Stimulated activated CD4-positive, alpha-beta T cell treated with anti-CD3 and anti-CD28 coated beads, Interleukin-4, amount 100 ng/mL, for 24 hours (primary cell): ENCODE data around the gene ITGB6.

Source experiments
- DNase-seq: peaks from one replicate; pipeline ENCODE4 v3.0.0-alpha.2; 2020

The ITGB6 gene

DNA sequence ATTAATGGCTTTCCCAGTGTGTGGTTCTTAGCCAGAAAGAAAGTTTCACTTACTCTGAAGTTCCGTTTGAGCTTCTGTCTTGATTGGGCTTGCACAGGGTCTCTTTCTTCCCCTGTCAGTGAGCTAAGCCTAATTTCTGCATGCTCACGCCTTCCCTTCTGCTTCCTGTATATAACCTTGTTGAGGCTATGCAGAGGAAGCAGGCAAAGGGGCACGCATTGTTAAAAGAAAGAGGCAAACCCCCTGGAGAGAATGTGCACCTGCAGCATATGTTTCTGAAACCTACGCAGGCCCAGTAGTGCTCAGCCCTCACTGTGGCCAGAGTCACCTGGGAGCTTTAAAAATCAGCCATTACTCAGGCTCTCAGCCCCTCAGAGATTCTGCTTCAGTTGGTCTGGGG is 123.2 kb downstream of the ITGB6 start:
- no peak for DNase-seq

DNA sequence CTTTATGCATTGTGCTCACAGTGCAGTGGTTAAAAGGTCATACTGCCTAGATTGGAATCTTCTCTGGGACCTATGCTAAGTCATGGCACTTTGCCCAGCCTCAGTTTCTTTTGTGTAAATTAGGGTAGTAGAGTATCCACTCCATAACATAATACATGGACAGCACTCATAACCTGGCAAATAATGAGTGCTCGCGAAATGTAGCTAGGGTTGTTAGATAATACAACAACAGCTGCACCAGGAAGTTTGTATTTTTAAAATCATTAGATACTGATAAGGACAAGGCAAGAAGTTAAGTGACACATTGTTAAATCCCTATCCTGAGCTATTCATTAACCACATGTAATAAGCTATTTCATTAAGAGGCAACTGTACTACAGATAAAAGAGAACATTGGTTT is 123.8 kb downstream of the ITGB6 start:
- DNase-seq, result no peak

DNA sequence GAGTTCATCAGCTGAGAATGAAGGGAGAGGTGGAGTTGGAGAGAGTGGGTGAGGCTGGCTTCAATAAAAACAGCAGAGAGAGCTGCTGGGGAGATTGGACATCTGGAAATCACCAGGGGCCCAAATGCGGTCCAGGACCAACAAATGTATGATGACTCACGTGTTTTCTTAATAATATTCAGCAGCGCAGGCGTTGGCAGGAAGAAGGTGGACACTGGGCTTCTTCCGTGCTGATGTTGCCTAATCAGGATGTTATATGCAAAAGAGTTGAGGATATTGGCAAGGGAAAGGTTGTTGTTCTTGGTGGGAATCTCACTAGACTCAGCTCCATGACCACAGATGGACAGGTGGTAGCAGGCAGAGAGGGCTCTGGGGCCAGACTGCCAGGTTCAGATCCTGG is 124.9 kb downstream of the ITGB6 start:
- no peak for DNase-seq

DNA sequence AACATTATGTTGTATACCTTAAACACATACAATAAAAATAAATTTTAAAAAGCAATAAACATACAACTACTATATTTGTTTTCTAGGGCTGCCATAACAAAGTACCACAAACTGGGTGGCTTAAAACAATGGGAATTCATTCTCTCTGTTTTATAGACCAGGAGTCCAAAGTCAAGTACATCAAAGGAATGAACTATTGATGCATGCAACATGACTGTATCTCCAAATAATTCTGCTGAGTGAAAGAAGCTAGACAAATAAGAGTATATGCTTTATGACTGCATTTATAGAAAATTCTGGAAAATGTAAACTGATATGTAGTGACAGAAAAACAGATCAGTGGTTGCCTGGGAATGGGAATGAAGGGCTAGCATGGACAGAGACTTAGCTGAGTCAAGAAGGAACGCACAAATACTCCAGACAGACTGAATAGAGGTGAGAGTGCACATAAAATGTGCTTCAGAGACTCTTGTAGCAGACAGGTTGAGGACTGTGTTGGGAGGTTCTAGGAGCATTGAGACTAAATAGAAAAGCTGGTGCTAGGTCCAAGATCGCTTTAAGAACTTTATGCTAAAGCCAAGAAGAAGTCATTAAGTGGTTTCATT is 126.7 kb downstream of the ITGB6 start:
- no peak for DNase-seq

DNA sequence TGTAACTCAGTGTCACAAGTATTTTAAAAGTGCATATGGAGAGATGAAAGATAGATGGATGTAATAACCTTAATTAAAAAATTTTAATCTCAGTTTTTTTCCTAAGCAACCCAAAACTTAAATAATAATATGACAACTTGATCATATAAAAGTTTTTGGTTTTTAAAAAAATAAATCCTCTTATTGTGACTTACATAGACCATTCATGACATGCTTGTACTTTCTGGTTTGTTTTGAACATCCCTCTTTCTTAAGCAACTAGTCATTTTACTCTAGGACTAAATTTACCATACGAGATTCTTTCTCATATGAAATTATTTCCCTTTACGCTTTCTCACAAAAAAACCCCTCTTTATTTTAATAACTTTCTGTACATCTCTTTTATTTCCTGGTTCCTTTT is 131.2 kb downstream of the ITGB6 start:
- no peak for DNase-seq

DNA sequence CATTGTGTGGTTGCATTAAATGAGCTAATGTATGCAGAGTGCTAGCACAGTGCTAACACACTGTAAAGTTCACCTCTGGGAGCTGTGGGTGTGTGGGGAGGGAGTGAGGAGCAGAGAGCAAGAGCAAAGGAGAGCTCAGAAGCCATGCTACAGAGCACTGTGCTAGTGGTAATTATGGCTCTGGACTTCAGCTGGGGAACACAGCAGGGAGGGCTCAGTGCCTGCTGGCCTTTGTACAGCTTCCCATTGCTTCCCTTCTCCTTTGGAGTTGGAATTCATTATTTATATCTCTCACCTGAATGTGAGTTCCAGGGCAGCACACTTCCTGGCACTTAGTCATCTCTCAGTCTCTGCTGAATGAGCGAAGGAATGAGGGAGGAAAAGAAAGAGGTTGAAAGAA is 135.2 kb downstream of the ITGB6 start:
- DNase-seq, result no peak

DNA sequence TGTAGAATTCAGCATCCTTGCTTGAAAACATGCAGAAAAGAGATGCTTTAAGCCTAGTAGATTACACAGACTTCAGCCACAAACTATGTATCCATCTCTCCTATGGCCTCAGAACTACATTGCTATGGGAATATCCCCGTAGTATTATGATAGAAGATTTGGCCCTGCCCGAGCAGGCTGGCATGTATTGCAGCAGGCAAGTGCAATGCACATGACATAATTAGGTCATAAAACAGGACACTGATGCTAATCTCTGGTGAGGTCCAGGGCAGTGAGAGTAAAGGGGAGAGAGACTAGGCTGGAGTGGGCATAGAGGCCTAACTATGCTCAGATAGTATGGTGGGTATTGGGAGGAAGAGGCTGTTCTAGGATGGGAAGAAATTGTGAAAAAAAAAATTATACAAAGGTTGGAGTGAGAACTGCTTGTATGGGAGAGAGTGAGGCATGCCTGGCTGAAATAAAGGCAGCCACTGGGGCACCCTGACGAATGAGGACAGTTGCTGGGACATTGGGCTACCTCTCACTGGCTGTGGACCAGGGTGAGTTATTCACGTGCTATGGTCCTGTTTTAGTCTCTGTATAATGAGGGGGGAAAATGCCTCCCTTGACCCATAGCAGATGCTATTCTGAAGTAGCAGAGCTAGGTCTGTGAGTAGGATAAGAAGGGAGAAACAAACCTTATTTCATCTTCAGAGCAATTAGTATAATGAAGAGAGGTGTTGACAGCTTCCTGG is 136.0 kb downstream of the ITGB6 start:
- DNase-seq, result no peak

DNA sequence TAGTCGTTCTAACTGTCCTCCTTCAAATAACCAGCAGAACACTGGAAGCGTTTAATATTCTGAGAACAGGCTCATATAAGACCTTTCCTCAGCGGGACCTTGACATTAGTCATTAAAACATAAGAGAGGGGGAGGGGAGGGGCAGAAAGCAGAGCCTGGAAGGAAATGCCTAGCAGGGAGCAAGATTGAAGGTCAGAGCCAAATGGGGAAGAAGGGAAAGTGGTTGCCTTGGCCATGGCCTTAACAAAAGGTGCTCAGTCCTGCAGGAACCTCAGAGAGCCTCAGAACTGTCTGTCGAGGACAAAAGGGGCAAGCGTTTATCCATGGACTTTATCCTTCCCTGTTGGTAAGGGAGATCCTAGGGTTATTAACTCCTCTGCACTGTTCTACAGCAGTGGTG is 136.8 kb downstream of the ITGB6 start:
- DNase-seq, result no peak

DNA sequence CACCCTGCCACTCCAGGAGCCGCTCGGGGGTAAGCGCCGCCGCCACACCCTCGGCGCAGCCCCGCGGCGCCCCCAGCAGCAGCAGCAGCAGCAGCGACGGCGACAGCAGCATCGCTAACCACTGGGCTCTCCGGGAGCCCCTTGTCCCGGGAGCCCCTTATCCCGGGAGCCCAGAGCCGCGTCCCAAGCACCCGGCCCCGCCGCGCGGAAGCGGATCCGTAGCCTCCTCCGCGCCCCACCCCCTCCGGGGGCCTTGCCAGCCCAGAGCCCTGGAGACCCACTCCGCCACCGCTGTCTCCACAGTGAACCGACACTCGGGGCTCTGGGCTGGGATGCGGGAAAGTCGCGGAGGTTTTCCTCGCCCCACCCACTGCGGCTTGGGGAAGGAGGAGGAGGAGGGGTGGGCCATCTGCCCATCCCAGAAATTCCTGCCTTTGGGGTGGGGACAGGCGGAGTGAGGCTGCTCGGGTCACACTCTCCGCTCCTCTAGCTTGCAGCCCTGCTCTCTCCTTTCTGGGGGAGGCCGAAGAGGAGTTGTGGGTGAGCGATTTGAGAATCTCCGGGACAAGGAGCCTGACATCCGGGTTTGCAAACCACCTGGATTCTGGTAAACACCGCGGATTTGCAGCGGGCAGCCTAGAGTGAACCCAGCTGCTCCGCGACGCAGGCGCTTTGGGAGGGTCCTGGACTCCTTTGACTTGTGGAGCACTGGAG is 137.6 kb downstream of the ITGB6 start, which contains the start of gene PLA2R1:
PLA2R1 (minus strand) TSS at position 324 of the 714 bp plus-strand sequence; CDS start at position 112, 212 bp downstream.
- DNase-seq, result peak; percentile 9

DNA sequence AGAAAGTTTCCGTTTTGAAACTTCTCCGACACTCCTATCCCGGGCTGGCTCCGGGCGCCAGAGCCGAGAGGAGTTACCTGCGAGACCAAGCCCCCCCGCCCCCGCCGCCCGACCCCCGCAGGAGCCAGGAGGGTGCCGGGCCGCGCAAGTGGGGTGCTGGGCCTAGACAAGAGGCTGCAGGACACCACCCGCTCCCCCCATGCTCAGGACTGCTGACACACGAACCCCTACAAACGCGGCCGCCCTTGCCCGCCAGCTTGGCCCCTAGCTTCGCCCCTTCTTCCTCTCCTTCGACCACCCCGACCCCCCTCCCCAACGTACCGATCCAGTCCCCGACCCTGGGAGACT is 138.2 kb downstream of the ITGB6 start:
- no peak for DNase-seq

DNA sequence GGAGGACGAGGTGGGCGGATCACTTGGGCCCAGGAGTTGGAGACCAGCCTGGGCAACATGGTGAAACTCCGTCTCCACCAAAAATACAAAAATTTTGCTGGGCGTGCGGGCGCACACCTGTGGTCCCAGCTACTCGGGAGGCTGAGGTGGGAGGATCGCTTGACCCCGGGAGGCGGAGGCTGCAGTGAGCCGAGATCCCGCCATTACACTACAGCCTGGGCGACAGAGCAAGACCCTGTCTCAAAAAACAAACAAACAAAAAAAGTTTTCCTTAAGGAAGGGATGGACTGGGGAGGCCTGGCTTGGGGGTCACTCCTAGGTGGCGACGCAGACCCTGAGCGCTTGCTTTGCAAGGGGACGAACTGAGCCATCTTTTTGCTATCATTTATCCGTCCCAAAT is 138.5 kb downstream of the ITGB6 start:
- DNase-seq, result no peak

DNA sequence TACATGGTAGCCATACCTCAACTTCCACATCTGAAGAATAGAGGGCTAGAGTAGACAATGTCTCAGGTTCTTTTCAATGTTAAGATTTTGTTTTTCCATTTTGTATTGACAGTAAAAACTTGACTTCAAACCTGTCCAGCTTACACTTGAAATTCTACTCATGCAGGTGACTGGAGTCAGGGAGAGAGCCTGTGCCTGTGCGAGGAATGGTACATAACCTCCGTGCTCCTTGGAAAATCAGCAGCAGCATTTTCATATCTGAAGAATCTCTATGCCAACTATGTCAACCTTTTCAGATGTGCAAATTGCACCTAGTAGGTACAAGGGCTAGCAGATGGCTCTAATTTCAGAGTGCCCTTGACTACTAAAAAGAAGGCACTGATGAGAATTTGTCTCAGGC is 139.8 kb downstream of the ITGB6 start:
- no peak for DNase-seq

DNA sequence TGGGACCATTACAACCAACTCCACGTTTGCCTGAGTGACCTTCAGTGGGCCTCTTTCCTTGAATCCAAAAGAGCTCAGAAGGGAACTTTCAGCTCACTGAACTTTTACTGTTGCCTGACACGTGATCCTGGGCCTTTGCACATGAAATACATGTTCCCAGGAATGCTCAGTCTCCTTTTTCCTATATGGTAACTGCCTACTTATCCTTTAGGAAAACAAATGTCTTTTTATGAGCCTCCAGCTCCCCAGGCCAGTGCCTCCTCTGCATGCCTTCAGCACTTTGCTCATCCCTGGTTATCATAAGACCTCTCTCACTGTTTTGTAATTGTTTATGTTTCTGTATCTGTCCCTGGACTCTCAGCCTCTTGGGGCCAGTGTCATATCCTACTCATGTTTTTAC is 142.7 kb downstream of the ITGB6 start:
- DNase-seq, result no peak

DNA sequence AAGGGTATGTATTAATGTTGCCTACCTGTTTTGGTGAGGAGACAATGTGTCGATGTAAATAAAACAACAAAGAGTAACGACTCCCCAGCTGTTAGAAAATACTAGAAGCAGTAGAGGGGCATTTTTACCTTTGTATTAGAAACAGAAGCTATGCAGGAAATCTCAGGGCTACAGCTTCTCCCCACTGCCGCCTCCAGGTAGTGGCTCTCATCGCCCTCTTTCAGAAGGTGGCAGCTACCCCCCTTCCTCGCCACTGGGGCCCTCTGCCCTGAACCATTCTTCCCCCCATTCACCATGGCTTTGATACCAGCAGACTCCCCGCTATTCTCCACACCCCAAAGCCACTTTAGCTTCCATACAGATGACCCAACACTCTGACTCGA is 144.4 kb downstream of the ITGB6 start:
- no peak for DNase-seq

DNA sequence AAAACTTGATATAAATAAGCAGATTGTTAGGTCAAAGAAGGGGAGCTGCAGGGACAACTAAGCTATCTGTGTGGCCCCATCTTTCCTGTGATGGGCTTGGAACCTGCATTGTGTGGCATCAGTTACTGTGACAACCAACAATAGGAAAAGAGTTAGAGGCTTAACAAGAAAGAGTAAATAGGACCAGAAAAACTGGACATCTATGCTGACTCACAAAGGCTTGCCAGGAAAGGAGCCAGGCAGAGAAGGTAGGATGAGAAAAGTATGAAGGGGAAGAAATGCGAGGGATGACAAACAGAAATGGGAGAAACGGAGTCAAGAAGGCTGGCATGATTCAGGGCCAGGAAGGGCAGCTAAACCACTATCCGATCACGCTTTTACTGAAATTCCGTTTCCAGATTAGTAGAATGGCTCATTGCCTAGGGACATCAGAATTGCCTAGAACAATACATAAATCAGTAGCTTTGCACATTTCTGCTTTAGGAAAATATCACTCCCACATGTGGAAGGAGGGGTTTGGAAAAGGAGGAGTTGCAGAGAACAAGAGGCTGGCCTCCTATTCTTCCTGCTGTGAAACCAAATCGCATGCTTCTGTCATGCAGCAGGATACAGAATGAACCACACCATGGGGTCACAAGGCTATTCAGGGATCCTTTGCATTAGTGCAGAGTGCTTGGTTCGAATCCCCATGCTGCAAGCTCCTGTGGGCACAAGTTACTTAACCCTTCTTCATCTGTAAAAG is 144.9 kb downstream of the ITGB6 start:
- DNase-seq, result no peak

DNA sequence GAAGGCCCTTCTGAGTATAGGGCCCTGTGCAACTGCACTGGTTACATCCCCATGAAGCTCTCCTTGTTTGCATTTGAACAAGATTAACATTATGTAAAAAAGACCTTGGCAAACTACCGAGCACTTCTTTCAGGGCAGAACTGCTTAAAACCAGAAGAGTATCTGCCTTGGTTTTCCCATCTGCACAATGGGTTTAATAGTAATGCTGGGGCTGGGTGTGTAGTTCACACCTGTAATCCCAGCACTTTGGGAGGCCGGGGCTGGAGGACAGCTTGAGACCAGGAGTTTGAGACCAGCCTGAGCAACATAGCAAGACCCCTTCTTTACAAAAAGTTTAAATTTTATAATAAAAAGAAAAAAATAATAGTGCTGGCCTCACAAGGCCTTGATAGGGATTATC is 146.1 kb downstream of the ITGB6 start:
- DNase-seq, result no peak

DNA sequence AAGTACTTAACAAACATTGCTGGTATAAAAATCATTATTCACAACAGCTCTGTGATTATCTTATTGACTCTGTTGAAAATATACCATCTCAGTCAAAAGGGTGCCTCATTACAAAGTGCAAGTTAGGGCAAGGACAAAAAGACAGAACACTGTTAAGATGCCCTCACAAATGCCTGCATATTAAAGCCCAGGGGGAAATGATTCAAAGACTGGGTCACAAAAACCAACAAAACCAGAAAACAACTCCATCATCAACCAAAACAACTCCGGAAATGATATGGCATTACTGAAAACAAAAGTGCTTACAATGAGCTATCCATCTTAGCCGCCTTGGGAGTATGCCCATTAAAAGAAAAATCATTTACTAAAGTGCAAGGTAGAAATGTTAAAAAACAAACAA is 147.5 kb downstream of the ITGB6 start:
- DNase-seq, result no peak

DNA sequence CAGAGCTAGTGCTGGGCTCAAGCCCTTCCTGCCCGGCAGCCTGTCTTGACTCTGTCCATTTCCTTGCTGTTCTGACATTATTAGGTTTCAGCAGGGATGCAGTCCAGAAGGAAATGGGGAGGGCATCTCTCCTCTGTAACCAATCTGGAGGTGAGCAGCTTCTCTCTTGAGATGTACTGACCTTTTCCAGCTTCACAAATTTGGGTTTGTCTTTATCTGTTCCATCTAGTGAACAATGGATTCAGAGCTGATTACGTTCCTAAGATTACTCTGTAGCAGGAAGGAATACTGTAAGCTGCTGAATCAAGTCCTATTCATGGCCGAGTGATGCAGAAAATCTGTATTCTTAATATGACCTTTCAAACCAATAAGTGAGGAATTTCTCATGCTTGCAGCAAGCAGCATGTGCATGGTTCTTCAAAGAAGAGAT is 148.7 kb downstream of the ITGB6 start:
- DNase-seq, result no peak

DNA sequence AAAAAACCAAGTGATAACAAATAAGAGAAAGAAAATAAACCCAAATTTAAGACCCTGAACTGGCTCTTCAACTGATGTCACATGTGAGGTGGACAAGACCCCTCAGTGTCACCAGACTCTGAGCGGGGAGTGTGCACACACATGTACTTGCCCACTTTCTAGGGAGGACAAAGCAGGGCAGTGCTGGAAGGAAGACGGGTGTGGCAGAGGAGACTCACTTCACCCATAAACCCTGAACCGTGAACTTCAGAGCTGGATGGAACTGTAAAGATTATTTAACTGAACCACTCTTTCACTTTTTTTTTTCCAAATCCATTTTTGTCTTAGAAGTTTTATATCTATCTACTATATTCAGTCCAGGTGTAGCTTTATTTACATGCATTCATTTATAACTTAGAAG is 149.9 kb downstream of the ITGB6 start:
- DNase-seq, result no peak
